CD4-positive, alpha-beta T cell (primary cell): Measurements from ENCODE around the gene TLL1. TPM values are rescaled to one million over a fixed set of nuclear protein-coding genes. Genes with fewer than 3 reads are reported as not detected.

ENCODE experiments used
- ATAC-seq: fragments of 200-7000 bp; cut with Tn5 transposase; one replicate; pipeline ENCODE4 v1.10.0; 2022; ENCODE audit warnings: mild to moderate bottlenecking; ENCODE audit not compliant: poor library complexity
- CTCF ChIA-PET: fragments of 350-600 bp; sonication (Branson Sonifier 250); formaldehyde crosslinking; loops from one replicate; lab custom pipeline; 2021; ENCODE audit warnings: antibody characterized with exemption, inconsistent platforms; lab: Charles Lee
- POLR2A ChIA-PET: fragments of 350-600 bp; sonication (Branson Sonifier 250); formaldehyde crosslinking; loops from one replicate; lab custom pipeline; 2021; ENCODE audit warnings: antibody characterized with exemption, inconsistent platforms; lab: Charles Lee
- DNase-seq, 14 experiments: peaks; one replicate each; pipeline ENCODE4 v3.0.0-alpha.2; 2013 to 2020; ENCODE audit warnings: mixed read lengths in 2 of 14
- H3K27ac ChIP-seq, 2 donors: one replicate each; pipeline versions ENCODE4 v1.5.1 to v1.7.0; 2013; ENCODE audit warnings: low read length in 2 of 2, low read depth in 1 of 2, mild to moderate bottlenecking in 1 of 2
- H3K27me3 ChIP-seq, 2 experiments: 1 replicate in 1 of 2; 2 replicates in 1 of 2; pipeline versions ENCODE4 v1.6.1 to v1.7.0; 2013; ENCODE audit warnings: low read length in 2 of 2, control low read depth in 1 of 2, mild to moderate bottlenecking in 1 of 2, moderate library complexity in 1 of 2; ENCODE audit not compliant: insufficient read depth in 2 of 2, control insufficient read depth in 1 of 2
- H3K36me3 ChIP-seq: one replicate; pipeline ENCODE4 v1.6.1; 2013; ENCODE audit warnings: low read length, control low read depth; ENCODE audit not compliant: insufficient read depth
- H3K4me1 ChIP-seq: one replicate; pipeline ENCODE4 v1.6.1; 2013; ENCODE audit warnings: low read length, control low read depth; ENCODE audit not compliant: insufficient read depth
- H3K4me3 ChIP-seq: one replicate; pipeline ENCODE4 v1.5.1; 2013; ENCODE audit warnings: mild to moderate bottlenecking, low read length, moderate library complexity
- H3K9me3 ChIP-seq, 2 experiments: 1 replicate in 1 of 2; 2 replicates in 1 of 2; pipeline versions ENCODE4 v1.6.1 to v1.7.0; 2013; ENCODE audit warnings: low read length in 2 of 2, mild to moderate bottlenecking in 2 of 2, control low read depth in 1 of 2, moderate library complexity in 1 of 2; ENCODE audit not compliant: control insufficient read depth in 1 of 2, insufficient read depth in 1 of 2
- H3K27ac Mint-ChIP-seq: one replicate; pipeline ENCODE4 v1.8.0; 2020; ENCODE audit warnings: mixed read lengths
- H3K27me3 Mint-ChIP-seq: one replicate; pipeline ENCODE4 v1.8.0; 2021; ENCODE audit warnings: mixed read lengths
- H3K36me3 Mint-ChIP-seq: one replicate; pipeline ENCODE4 v1.8.0; 2021; ENCODE audit warnings: low read depth, mixed read lengths
- H3K4me1 Mint-ChIP-seq: one replicate; pipeline ENCODE4 v1.8.0; 2021; ENCODE audit warnings: low read depth, mixed read lengths
- H3K4me3 Mint-ChIP-seq: one replicate; pipeline ENCODE4 v1.8.0; 2020; ENCODE audit warnings: mild to moderate bottlenecking, mixed read lengths
- H3K9me3 Mint-ChIP-seq: one replicate; pipeline ENCODE4 v1.8.0; 2020; ENCODE audit warnings: mixed read lengths
- CTCF ChIP-seq: fragments of 200-600 bp; IDR thresholded peaks from one replicate; pipeline ENCODE4 v1.8.0; 2022; ENCODE audit warnings: antibody characterized with exemption, mild to moderate bottlenecking
- intact Hi-C, 2 experiments: fragments of 100-400 bp; cut with DNase I in 1 of 2; cut with micrococcal nuclease in 1 of 2; formaldehyde crosslinking; loops; one replicate each; pipeline versions ENCODE4 v1.15.1 to v1.9.0; 2023 to 2025; cut with DNase I, micrococcal nuclease
- total RNA-seq, 174 experiments: library from RNA in 2 of 174; stranded (reverse) in 2 of 174; gene quantifications; one replicate each; pipeline ENCODE4 v1.2.3 and lab custom pipeline; 2021 to 2026

Gene TLL1
- total RNA-seq, 2 experiments from 2014 or later = not detected

- no peak for DNase-seq
- CTCF ChIA-PET = interaction anchor here (0.9 kb wide), 1 partner anchor 9 kb away, joined by 3 read pairs; no protein-coding TSS in a partner anchor
- H3K36me3 Mint-ChIP-seq = no peaks in the 10 kb centered on the region
- H3K4me3 Mint-ChIP-seq = no peak overlapping the region
- no peak for ATAC-seq
- TF ChIP-seq CTCF = no peak
- POLR2A ChIA-PET = no interaction called here
- no peak overlapping the region for H3K27ac Mint-ChIP-seq
- Histone ChIP-seq H3K36me3 (no peaks in the 10 kb centered on the region), H3K27me3 (no peaks in the 10 kb centered on the region), H3K9me3 (no peaks in the 10 kb centered on the region), H3K4me1 (no peaks in the 10 kb centered on the region), H3K4me3 (no peak overlapping the region), H3K27ac (no peak overlapping the region)
- intact Hi-C loops = no loop called here
- peaks cover 2% of the 10 kb centered on the region for H3K9me3 Mint-ChIP-seq
- H3K27me3 Mint-ChIP-seq = no peaks in the 10 kb centered on the region
- no peaks in the 10 kb centered on the region for H3K4me1 Mint-ChIP-seq
Measured at GRCh38 chr4:165909947-165910346, 36.9 kb downstream of the TLL1 start.

- TF ChIP-seq CTCF = no peak
- CTCF ChIA-PET = no interaction called here
Measured at GRCh38 chr4:165915215-165915614, 42.2 kb downstream of the TLL1 start.

GRCh38 chr4:165921546-165921945 is 48.5 kb downstream of the TLL1 start:
- peaks cover 6% of the 10 kb centered on the region for H3K9me3 Mint-ChIP-seq
- H3K4me3 ChIP-seq = no peak overlapping the region
- ChIA-PET POLR2A (no interaction called here), CTCF (no interaction called here)
- H3K27ac Mint-ChIP-seq = no peak overlapping the region
- ATAC-seq (no peak), DNase-seq (no peak)
- H3K4me3 Mint-ChIP-seq = no peak overlapping the region
- H3K36me3 Mint-ChIP-seq = no peaks in the 10 kb centered on the region
- no peaks in the 10 kb centered on the region for H3K9me3 ChIP-seq
- H3K27ac ChIP-seq = no peak overlapping the region
- H3K27me3 Mint-ChIP-seq = no peaks in the 10 kb centered on the region
- H3K4me1 Mint-ChIP-seq = no peaks in the 10 kb centered on the region
- no peak for TF ChIP-seq CTCF
- no peaks in the 10 kb centered on the region for H3K27me3 ChIP-seq
- H3K4me1 ChIP-seq = no peaks in the 10 kb centered on the region
- intact Hi-C loops = no loop called here
- H3K36me3 ChIP-seq = no peaks in the 10 kb centered on the region

More at GRCh38 chr4:165915215-165915614, 42.2 kb downstream of the TLL1 start:
- H3K27me3 Mint-ChIP-seq = no peaks in the 10 kb centered on the region
- no peaks in the 10 kb centered on the region for H3K9me3 ChIP-seq
- H3K4me3 ChIP-seq = no peak overlapping the region
- no peak overlapping the region for H3K27ac ChIP-seq
- no peak for DNase-seq
- H3K4me1 Mint-ChIP-seq = no peaks in the 10 kb centered on the region
- no peak overlapping the region for H3K4me3 Mint-ChIP-seq
- no peaks in the 10 kb centered on the region for H3K36me3 Mint-ChIP-seq
- ATAC-seq = no peak
- POLR2A ChIA-PET = no interaction called here
- H3K27me3 ChIP-seq = no peaks in the 10 kb centered on the region
- intact Hi-C loops = no loop called here
- H3K36me3 ChIP-seq = no peaks in the 10 kb centered on the region
- H3K4me1 ChIP-seq = no peaks in the 10 kb centered on the region
- H3K9me3 Mint-ChIP-seq = peaks cover 2% of the 10 kb centered on the region
- no peak overlapping the region for H3K27ac Mint-ChIP-seq
